ENCODE results near the gene NRCAM. TPM values are rescaled to one million over a fixed set of nuclear protein-coding genes. Genes with fewer than 3 reads are reported as not detected.
"Not testable (repeated sequence)": the region's sequence is repeated elsewhere in the genome, so short reads cannot be mapped to it uniquely, and the experiment has no call there.

The NRCAM gene
- 10 to 100 TPM; 10.1 to 19.5 (median 13.0) TPM for total RNA-seq

GRCh38 chr7:108455998-108456677, at the start of gene NRCAM:
Gene NRCAM (minus strand): TSS chr7:108456436. CDS start chr7:108240064, 216,372 bp downstream.
- 0 to 1% methylated on average over 30 to 39 of the region's 81 CpGs for WGBS, 2 donors
- Histone ChIP-seq H3K4me1 (peaks cover 0 to 10% of the 10 kb centered on the region in 2 donors), H3K9me3 (no peaks in the 10 kb centered on the region), H3K27me3 (no peaks in the 10 kb centered on the region), H3K4me3 (replicated peaks in 1 of 3) (peak within 1 kb of the TSS; percentile 51 to 53 (median 53)), H3K36me3 (no peaks in the 10 kb centered on the region), H3K27ac (peak within 1 kb of the TSS in 1 of 3 donors; percentile 12)
- DNase-seq, result peak; percentile 80 to 84
- intact Hi-C loops (cut with DNase I), result loop anchor here (10.0 kb wide), 1 partner anchor 271 kb away; no protein-coding TSS in a partner anchor
- TF ChIP-seq CTCF (IDR thresholded peaks at IDR 0.05) (peak in 2 of 6 experiments; percentile 6 to 10), POLR2A (IDR thresholded peaks at IDR 0.05) (peak in 1 of 2 donors; percentile 37)

- 98 to 100% methylated on average over 3 of the region's 3 CpGs for WGBS, 2 donors
- H3K27me3 ChIP-seq; H3K36me3 ChIP-seq; intact Hi-C loops (cut with DNase I); DNase-seq; H3K4me3 ChIP-seq (replicated peaks in 1 of 3); H3K27ac ChIP-seq; H3K4me1 ChIP-seq; H3K9me3 ChIP-seq: not testable (repeated sequence)
Measured at GRCh38 chr7:108504576-108504975, 48.3 kb upstream of the NRCAM start.

GRCh38 chr7:108503112-108504026, 47.1 kb upstream of the NRCAM start:
- Histone ChIP-seq H3K4me1 (peaks cover 0 to 8% of the 10 kb centered on the region in 2 donors), H3K36me3 (peaks cover 8% of the 10 kb centered on the region in 2 donors), H3K4me3 (replicated peaks in 1 of 3) (no peak overlapping the region), H3K27ac (peak overlapping the region in 2 of 3 donors; percentile 12 to 32), H3K9me3 (no peaks in the 10 kb centered on the region), H3K27me3 (no peaks in the 10 kb centered on the region)
- 67 to 68% methylated on average over 5 of the region's 5 CpGs for WGBS, 2 donors
- intact Hi-C loops (cut with DNase I), result no loop called here
- DNase-seq, result no peak
- TF ChIP-seq POLR2A (IDR thresholded peaks at IDR 0.05), result no peak
- no peak for TF ChIP-seq CTCF (IDR thresholded peaks at IDR 0.05)

GRCh38 chr7:108499566-108499965, 43.3 kb upstream of the NRCAM start:
- H3K9me3 ChIP-seq, result no peaks in the 10 kb centered on the region
- H3K27ac ChIP-seq, result no peak overlapping the region
- WGBS, 2 donors, result 95 to 96% methylated on average over 1 of the region's 1 CpG
- TF ChIP-seq POLR2A (IDR thresholded peaks at IDR 0.05), result no peak
- DNase-seq, result no peak
- peaks cover 8 to 12% of the 10 kb centered on the region in 2 donors for H3K36me3 ChIP-seq
- no peaks in the 10 kb centered on the region for H3K27me3 ChIP-seq
- H3K4me1 ChIP-seq, result peaks cover 0 to 8% of the 10 kb centered on the region in 2 donors
- intact Hi-C loops (cut with DNase I), result loop anchor here (10.0 kb wide), 1 partner anchor 315 kb away; no protein-coding TSS in a partner anchor
- H3K4me3 ChIP-seq (replicated peaks in 1 of 3), result no peak overlapping the region

- intact Hi-C loops (cut with DNase I), result loop anchor here (10.0 kb wide), 1 partner anchor 314 kb away; no protein-coding TSS in a partner anchor
- peaks cover 8 to 12% of the 10 kb centered on the region in 2 donors for H3K36me3 ChIP-seq
Measured at GRCh38 chr7:108498481-108498880, 42.2 kb upstream of the NRCAM start.

More at GRCh38 chr7:108498481-108498880, 42.2 kb upstream of the NRCAM start:
- H3K4me1 ChIP-seq, result peaks cover 0 to 8% of the 10 kb centered on the region in 2 donors
- no peak overlapping the region for H3K4me3 ChIP-seq (replicated peaks in 1 of 3)
- TF ChIP-seq CTCF (IDR thresholded peaks at IDR 0.05) (no peak), POLR2A (IDR thresholded peaks at IDR 0.05) (no peak)
- WGBS, 2 donors, result 93 to 94% methylated on average over 6 of the region's 6 CpGs
- no peak overlapping the region for H3K27ac ChIP-seq
- no peaks in the 10 kb centered on the region for H3K27me3 ChIP-seq
- no peaks in the 10 kb centered on the region for H3K9me3 ChIP-seq
- DNase-seq, result no peak
